ENCODE data around the gene IGF1R. TPM values are rescaled to one million over a fixed set of nuclear protein-coding genes. Genes with fewer than 3 reads are reported as not detected.
A peak's percentile ranks its signal among the peaks of the same experiment; 100 is the strongest.

The IGF1R gene
- total RNA-seq, 1 experiment from 2014 or later = 125 TPM

- POLR2A ChIA-PET = no interaction called here
- DNase-seq (ENCODE audit: low spot score) = no peak
- TF ChIP-seq ZNF263 (CRISPR knock-in tag; IDR thresholded peaks at IDR 0.05; ENCODE audit: low read depth) (no peak), ERG (CRISPR knock-in tag; IDR thresholded peaks at IDR 0.05) (no peak), NR3C1 (CRISPR knock-in tag; conservative IDR thresholded peaks at IDR 0.05; ENCODE audit: low read depth) (no peak), ETV6 (CRISPR knock-in tag; IDR thresholded peaks at IDR 0.05) (no peak), KAT7 (CRISPR knock-in tag; IDR thresholded peaks at IDR 0.05; ENCODE audit: borderline replicate concordance) (no peak)
- TF ChIP-seq, protein P1, sequence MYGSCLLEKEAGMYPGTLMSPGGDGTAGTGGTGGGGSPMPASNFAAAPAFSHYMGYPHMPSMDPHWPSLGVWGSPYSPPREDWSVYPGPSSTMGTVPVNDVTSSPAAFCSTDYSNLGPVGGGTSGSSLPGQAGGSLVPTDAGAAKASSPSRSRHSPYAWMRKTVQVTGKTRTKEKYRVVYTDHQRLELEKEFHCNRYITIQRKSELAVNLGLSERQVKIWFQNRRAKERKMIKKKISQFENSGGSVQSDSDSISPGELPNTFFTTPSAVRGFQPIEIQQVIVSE (CRISPR knock-in tag; IDR thresholded peaks at IDR 0.05; ENCODE audit: borderline replicate concordance) = no peak
- CTCF ChIA-PET = interaction anchor here (1.0 kb wide), 1 partner anchor 185 kb away, joined by 5 read pairs; no protein-coding TSS in a partner anchor
- Mint-ChIP-seq H3K4me1 (peaks cover 95% of the 10 kb centered on the region), H3K36me3 (no peaks in the 10 kb centered on the region), H3K9me3 (no peaks in the 10 kb centered on the region), H3K27me3 (ENCODE audit: low read depth) (no peaks in the 10 kb centered on the region), H3K4me3 (no peak overlapping the region), H3K27ac (peak overlapping the region; percentile 8)
- ATAC-seq = no peak
Measured at GRCh38 chr15:98666441-98666840, 18.1 kb downstream of the IGF1R start.

DNA sequence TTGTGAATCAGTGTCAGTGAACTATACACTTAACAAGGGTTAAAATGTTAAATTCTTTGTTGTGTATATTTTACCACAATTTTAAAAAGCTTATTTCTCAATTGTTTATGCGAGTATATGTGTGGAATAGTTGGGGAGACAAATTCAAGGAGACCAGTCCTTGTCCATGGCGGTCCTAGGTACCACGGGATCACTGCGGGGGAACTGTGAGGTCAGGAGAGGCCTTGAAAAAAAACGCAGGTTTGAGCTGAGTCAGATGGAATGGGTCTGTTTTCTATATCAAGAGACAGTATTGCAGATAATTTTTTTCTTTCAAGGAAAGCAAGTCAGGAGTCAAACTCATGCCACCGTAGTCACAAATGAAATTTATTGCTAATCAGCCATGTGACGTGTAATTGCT lies 18.5 kb downstream of the IGF1R start:
- Mint-ChIP-seq H3K4me3 (no peak overlapping the region), H3K27ac (peak overlapping the region; percentile 8), H3K9me3 (no peaks in the 10 kb centered on the region), H3K4me1 (peaks cover 95% of the 10 kb centered on the region), H3K36me3 (no peaks in the 10 kb centered on the region), H3K27me3 (ENCODE audit: low read depth) (no peaks in the 10 kb centered on the region)
- DNase-seq (ENCODE audit: low spot score) (no peak), ATAC-seq (no peak)
- ChIA-PET CTCF (interaction anchor here (0.6 to 1.7 kb wide), 3 partner anchors 112 to 184 kb away, joined by 3 to 5 read pairs (median 4); no protein-coding TSS in a partner anchor), POLR2A (interaction anchor here (0.7 kb wide), 1 partner anchor 91 kb away, joined by 3 read pairs; no protein-coding TSS in a partner anchor)
- TF ChIP-seq, protein P2, sequence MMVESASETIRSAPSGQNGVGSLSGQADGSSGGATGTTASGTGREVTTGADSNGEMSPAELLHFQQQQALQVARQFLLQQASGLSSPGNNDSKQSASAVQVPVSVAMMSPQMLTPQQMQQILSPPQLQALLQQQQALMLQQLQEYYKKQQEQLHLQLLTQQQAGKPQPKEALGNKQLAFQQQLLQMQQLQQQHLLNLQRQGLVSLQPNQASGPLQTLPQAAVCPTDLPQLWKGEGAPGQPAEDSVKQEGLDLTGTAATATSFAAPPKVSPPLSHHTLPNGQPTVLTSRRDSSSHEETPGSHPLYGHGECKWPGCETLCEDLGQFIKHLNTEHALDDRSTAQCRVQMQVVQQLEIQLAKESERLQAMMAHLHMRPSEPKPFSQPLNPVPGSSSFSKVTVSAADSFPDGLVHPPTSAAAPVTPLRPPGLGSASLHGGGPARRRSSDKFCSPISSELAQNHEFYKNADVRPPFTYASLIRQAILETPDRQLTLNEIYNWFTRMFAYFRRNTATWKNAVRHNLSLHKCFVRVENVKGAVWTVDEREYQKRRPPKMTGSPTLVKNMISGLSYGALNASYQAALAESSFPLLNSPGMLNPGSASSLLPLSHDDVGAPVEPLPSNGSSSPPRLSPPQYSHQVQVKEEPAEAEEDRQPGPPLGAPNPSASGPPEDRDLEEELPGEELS (CRISPR knock-in tag; IDR thresholded peaks at IDR 0.05) = no peak
- TF ChIP-seq, protein P3, sequence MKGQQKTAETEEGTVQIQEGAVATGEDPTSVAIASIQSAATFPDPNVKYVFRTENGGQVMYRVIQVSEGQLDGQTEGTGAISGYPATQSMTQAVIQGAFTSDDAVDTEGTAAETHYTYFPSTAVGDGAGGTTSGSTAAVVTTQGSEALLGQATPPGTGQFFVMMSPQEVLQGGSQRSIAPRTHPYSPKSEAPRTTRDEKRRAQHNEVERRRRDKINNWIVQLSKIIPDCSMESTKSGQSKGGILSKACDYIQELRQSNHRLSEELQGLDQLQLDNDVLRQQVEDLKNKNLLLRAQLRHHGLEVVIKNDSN (CRISPR knock-in tag; IDR thresholded peaks at IDR 0.05) = no peak
- no peak for TF ChIP-seq CREB1 (CRISPR knock-in tag; IDR thresholded peaks at IDR 0.05)
- no peak for TF ChIP-seq E2F1 (CRISPR knock-in tag; IDR thresholded peaks at IDR 0.05)

DNA sequence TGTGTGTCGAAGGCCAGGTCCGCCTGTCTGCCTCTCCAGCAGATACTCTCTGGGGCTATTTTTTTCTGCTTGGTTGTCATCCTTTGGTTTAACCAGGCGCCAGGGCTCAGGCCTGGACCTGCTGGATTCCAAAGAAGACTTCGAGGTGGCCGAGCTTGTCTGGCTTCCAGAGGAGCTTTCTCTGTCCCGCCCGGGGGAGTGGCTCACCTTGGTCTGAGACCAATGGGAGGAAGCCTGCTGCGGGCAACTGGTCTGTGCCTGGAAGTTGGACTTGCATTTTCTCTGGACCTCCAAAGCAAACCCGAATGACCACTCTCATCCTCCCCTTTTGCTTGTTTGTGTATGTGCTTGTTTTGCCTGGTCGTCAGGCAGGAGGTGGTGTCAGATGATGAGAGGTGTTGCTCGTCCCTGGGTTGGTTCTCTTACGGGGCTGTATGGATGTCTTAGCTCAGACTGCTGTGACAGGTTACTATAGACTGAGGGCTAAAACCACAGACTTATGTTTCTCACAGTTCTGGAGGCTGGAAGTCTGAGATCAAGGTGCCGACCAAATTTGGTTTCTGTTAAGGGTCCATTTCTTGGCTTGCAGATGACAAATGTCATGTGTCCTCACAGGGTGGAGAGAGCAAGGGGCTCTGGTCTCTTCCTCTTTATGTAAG lies 19.3 kb downstream of the IGF1R start:
- Mint-ChIP-seq H3K27ac (peak overlapping the region; percentile 98), H3K27me3 (ENCODE audit: low read depth) (no peaks in the 10 kb centered on the region), H3K36me3 (no peaks in the 10 kb centered on the region), H3K4me3 (0 out of 2 replicates have a peak overlapping the region, but pooled peaks have one; percentile 2), H3K9me3 (no peaks in the 10 kb centered on the region), H3K4me1 (peaks cover 95% of the 10 kb centered on the region)
- DNase-seq (ENCODE audit: low spot score) = peak; percentile 44
- ATAC-seq = peak; percentile 8
- CTCF ChIA-PET = interaction anchor here (0.6 to 1.7 kb wide), 4 partner anchors 111 to 183 kb away, joined by 3 to 5 read pairs (median 4); no protein-coding TSS in a partner anchor
- TF ChIP-seq HMGA2 (CRISPR knock-in tag; IDR thresholded peaks at IDR 0.05) = no peak
- TF ChIP-seq, protein P4, sequence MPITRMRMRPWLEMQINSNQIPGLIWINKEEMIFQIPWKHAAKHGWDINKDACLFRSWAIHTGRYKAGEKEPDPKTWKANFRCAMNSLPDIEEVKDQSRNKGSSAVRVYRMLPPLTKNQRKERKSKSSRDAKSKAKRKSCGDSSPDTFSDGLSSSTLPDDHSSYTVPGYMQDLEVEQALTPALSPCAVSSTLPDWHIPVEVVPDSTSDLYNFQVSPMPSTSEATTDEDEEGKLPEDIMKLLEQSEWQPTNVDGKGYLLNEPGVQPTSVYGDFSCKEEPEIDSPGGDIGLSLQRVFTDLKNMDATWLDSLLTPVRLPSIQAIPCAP (CRISPR knock-in tag; IDR thresholded peaks at IDR 0.05) = no peak
- TF ChIP-seq GTF2I (CRISPR knock-in tag; conservative IDR thresholded peaks at IDR 0.05) = no peak
- TF ChIP-seq, protein P5, sequence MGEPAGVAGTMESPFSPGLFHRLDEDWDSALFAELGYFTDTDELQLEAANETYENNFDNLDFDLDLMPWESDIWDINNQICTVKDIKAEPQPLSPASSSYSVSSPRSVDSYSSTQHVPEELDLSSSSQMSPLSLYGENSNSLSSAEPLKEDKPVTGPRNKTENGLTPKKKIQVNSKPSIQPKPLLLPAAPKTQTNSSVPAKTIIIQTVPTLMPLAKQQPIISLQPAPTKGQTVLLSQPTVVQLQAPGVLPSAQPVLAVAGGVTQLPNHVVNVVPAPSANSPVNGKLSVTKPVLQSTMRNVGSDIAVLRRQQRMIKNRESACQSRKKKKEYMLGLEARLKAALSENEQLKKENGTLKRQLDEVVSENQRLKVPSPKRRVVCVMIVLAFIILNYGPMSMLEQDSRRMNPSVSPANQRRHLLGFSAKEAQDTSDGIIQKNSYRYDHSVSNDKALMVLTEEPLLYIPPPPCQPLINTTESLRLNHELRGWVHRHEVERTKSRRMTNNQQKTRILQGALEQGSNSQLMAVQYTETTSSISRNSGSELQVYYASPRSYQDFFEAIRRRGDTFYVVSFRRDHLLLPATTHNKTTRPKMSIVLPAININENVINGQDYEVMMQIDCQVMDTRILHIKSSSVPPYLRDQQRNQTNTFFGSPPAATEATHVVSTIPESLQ (CRISPR knock-in tag; IDR thresholded peaks at IDR 0.05) = no peak
- TF ChIP-seq ERG (CRISPR knock-in tag; IDR thresholded peaks at IDR 0.05) = no peak
- TF ChIP-seq, protein P6, sequence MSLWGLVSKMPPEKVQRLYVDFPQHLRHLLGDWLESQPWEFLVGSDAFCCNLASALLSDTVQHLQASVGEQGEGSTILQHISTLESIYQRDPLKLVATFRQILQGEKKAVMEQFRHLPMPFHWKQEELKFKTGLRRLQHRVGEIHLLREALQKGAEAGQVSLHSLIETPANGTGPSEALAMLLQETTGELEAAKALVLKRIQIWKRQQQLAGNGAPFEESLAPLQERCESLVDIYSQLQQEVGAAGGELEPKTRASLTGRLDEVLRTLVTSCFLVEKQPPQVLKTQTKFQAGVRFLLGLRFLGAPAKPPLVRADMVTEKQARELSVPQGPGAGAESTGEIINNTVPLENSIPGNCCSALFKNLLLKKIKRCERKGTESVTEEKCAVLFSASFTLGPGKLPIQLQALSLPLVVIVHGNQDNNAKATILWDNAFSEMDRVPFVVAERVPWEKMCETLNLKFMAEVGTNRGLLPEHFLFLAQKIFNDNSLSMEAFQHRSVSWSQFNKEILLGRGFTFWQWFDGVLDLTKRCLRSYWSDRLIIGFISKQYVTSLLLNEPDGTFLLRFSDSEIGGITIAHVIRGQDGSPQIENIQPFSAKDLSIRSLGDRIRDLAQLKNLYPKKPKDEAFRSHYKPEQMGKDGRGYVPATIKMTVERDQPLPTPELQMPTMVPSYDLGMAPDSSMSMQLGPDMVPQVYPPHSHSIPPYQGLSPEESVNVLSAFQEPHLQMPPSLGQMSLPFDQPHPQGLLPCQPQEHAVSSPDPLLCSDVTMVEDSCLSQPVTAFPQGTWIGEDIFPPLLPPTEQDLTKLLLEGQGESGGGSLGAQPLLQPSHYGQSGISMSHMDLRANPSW (CRISPR knock-in tag; conservative IDR thresholded peaks at IDR 0.05; ENCODE audit: low read depth) = no peak
- no peak for TF ChIP-seq NFYB (CRISPR knock-in tag; conservative IDR thresholded peaks at IDR 0.05; ENCODE audit: low read depth)
- POLR2A ChIA-PET = interaction anchor here (0.7 kb wide), 1 partner anchor 90 kb away, joined by 3 read pairs; no protein-coding TSS in a partner anchor

Measured in WTC11 (cell line).